NCI-H82 treated with DMSO at 0.1 percent for 48 hours (cell line): ENCODE results near the gene GCKR.
"Not testable (repeated sequence)": the region's sequence is repeated elsewhere in the genome, so short reads cannot be mapped to it uniquely, and the experiment has no call there.

ENCODE experiments used
- DNase-seq: peaks from one replicate; lab custom pipeline; 2025; ENCODE audit not compliant: unreplicated experiment; lab: John Stamatoyannopoulos, UW

The GCKR gene

DNA sequence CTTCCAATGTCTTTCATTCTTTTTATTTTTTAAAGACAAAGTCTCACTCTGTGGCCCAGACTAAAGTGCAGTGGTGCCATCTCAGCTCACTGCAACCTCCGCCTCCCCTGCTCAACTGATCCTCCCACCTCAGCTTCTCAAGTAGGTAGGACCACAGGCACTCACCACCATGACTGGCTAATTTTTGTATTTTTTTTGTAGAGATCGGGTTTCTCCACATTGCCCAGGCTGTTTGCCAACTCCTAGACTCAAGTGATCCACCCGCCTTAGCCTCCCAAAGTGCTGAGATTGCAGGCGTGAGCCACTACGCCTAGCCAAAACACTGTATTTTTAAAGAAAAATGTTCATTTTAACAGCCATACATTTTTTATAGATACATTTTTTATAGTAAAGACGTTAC is 12.7 kb downstream of the GCKR start:
- DNase-seq = no peak

GRCh38 chr2:27518113-27518781 is 21.6 kb downstream of the GCKR start:
- no peak for DNase-seq

GRCh38 chr2:27518782-27519113 is 22.1 kb downstream of the GCKR start:
- no peak for DNase-seq

DNA sequence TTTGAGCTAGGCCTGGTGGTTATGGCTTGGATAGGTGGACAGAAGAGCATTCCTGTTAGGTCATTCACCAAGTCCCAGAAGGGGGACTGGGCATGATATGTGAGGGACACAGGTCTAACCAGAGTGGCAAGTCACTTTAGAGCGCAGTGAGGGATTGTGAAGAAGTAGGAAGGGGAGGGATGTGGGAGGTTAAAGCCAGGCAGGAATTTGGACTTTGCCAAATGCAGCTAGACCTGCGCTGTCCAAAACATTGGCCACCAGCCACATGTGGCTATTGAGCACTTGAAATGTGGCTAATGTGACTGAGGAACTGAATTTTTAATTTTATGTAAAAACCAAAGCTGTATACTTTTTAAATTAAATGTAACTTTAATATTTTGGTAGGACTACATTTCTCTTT is 23.7 kb downstream of the GCKR start:
- DNase-seq = no peak

DNA sequence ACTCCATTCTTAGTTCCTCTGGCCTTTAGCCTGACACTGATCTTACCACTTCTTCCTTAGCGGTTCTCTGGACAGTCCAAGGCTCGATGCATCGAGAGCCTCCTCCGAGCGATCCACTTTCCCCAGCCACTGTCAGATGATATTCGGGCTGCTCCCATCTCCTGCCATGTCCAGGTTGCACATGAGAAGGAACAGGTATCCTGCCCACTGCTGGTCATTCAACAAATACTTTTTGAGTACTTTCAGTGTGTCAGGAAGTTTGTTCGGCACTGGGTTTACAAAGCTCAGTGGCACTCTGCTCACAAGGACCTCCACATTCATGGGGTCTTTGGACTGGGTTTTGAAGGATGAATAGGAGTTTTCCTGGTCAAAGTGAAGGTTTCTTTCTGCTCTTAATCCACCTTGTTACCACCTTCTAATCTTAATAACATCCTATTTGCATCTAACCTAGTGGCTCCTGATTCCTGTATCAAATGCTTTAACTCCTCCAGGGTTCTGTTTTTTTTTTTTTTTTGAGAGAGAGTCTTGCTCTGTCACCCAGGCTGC is 25.8 kb downstream of the GCKR start:
- DNase-seq = no peak

DNA sequence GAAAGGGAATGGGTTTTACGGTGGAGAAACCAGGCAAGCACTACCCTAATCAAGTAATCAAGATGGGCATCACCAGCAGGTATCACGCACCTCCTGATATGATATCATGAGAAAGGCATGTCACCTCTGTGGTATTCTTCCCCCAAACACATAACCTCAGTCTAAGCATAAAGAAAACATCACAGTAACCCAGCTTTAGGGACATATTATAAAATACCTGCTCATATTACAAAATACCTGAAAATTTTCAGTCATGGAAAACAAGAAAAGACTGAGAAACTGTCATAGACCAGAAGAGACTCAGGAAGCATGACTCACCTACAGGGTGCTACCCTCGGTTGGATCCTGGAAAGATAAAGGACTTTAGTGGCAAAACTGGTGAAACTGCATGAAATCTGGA is 30.5 kb downstream of the GCKR start:
- no peak for DNase-seq

GRCh38 chr2:27531983-27532382 is 35.3 kb downstream of the GCKR start:
- no peak for DNase-seq

DNA sequence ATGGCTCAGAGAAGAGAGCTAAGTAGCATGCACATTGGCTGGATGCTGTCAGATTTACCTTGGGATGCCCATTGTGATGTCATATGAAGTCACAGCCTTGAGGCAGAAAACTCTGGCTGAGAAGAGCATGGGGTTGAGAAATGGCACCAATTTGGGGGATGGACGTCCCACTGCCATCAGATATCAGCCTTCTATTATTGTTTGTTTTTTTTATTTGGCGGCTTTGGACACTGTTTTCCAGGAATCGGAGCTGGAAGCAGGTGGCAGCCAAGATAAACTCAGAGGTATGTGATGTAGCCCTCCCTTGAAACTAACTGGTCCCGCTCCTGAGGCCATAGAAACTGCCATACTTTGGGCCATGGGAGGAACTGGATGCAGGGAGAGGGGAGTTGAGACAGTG is 40.6 kb downstream of the GCKR start:
- no peak for DNase-seq

- not testable (repeated sequence) for DNase-seq
These were observed 42.3 kb downstream of the GCKR start for GRCh38 chr2:27538839-27539450.

DNA sequence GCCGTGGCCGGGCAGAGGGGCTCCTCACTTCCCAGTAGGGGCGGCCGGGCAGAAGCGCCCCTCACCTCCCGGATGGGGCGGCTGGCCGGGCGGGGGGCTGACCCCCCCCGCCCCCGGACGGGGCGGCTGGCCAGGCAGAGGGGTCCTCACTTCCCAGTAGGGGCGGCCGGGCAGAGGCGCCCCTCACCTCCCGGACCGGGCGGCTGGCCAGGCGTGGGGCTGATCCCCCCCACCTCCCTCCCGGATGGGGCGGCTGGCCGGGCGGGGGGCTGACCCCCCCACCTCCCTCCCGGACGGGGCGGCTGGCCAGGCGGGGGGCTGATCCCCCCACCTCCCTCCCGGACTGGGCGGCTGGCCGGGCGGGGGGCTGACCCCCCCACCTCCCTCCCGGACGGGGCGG is 43.0 kb downstream of the GCKR start:
- not testable (repeated sequence) for DNase-seq

DNA sequence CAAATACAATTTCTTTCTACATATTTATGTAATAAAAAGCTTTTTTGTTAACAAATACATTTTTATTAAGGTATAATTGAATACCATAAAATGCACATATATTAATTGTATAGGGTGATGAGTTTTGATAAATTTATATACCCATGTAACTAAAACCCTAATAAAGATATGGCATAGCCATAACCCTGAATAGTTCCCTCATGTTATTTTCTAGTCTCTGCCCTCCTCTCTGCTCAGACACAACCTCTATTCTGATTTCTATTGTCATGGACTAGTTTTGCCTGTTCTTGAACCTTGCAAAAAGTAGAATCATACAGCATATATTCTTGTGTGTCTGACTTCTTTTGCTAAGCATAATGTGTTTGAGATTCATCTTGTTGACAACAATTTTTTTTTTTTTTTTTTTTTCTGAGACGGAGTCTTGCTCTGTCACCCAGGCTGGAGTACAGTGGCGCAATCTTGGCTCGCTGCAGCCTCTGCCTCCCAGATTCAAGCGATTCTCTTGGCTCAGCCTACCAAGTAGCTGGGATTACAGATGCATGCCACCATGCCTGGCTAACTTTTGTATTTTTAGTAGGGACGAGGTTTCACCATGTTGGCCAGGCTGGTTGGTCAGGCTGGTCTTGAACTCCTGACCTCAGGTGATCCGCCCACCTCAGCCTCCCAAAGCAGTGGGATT is 47.6 kb downstream of the GCKR start:
- DNase-seq = no peak

DNA sequence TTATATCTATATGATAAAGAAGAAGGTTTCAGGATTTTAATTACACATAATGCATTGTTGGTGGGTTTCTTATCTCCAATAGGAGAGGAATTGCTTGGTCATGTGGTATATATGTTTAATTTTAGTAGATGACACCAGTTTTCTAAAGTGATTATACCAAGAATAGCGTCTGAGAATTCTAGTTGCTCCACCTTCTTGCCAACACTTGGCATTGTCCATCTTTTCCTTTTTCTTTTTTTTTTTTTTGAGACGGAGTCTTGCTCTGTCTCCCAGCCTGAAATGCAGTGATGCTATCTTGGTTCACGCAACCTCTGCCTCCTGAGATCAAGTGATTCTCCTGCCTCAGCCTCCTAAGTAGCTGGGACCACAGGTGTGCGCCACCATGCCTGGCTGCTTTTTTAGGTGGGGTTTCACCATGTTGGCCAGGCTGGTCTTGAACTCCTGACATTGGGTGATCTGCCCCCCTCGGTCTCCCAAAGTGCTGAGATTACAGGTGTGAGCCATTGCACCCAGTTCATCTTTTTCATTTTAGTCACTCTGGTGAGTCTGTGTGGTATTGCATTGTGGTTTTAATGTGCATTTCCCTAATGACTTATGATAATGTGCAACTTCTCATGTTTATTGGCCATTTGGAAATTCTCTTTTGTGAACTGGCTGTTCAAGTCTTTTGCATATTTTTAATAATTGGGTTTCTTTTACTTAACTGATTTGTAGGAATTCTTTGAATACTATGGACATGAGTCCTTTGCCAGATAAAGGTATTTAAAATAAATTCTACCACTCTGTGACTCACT is 48.9 kb downstream of the GCKR start:
- no peak for DNase-seq

DNA sequence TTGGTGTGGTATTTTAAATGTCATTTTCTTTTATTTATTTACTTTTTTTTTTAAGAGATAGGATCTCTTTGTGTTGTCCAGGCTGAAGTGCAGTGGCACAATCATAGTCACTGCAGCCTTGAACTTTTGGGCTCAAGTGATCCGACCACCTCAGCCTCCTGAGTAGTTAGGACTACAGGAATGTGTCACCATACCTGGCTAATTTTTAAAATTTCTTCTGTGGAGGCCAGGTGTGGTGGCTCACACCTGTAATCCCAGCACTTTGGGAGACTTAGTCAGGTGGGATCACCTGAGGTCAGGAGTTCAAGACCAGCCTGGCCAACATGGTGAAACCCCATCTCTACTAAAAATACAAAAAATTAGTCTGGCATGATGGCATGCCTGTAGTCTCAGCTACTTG is 52.7 kb downstream of the GCKR start:
- DNase-seq = no peak

DNA sequence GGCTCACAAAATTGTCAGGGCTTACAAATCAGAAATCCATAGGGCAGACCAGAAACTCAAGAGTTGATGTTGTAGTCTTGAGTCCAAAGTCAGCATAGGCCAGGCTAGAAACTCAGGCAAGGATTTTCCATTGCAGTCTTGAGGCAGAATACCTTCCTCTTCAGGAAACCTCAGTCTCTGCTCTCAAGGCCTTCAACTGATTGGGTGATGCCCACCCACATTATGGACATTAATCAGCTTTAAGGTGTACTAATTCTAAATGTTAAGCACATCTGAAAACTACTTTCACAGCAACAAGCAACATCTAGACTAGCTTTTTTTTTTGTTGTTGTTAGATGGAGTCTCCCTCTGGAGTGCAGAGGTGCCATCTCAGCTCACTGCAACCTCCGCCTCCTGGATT is 54.9 kb downstream of the GCKR start:
- DNase-seq = no peak

DNA sequence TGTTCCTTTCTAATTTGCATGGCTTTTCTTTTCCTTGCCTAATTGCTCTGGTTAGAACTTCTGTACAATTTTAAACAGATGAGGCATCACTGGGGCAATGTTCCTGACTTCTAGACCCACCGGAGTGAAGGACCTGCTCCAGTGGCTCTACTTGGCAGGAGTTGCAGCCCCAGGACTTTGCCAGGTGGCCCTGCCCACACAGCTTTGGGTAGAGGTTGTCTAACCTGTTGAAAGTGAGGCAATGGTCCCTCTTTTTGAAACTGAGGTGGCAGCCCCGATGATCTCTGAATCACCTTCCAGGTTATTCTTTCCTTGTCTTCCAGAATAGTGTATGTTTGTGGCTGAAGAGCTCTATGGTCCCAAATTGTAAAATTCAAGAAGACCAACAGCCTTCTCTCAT is 56.3 kb downstream of the GCKR start:
- DNase-seq = no peak

- not testable (repeated sequence) for DNase-seq
These were observed 57.8 kb downstream of the GCKR start for GRCh38 chr2:27554451-27554850.

DNA sequence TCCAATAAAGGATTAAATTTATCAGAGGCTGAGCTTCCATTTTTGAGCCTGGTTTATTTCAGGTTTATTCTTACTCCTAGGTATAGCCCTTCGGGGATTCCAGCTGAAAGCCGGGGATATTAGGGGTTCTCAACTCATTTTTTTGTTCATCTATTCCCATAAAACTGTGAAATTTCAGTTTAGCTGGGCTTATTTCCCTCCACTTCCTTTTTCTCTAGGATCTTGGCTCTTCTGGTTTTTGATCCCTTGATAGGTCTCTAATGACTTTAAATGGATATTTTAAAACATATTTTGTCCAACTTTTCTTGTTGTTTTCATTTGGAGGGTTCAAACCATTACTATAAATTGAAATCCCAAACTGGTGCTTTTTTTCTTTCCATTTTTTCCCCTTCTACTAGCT is 62.6 kb downstream of the GCKR start:
- DNase-seq = no peak

GRCh38 chr2:27561060-27561459 is 64.4 kb downstream of the GCKR start:
- DNase-seq = no peak

DNA sequence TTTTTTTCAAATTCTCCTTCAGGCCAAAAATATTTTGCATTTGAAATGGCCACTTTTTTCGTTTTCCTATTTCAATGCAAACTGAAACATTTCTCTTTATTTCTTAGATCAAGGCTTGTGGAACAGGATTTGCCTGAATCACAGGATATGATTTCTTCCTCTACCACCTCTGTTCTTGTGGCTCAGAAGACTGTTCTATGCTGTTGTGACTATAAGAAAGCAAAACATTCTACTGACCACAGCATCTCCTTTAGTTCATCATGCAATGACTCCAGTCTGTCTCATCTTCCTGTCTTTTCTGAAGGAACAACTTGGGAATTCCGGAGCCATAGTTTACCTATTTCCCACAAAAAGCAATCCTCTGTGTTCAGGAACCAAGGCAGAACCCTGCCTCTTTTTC is 70.0 kb downstream of the GCKR start:
- DNase-seq = no peak

GRCh38 chr2:27569398-27569797 is 72.8 kb downstream of the GCKR start:
- no peak for DNase-seq

GRCh38 chr2:27571197-27571596 is 74.6 kb downstream of the GCKR start:
- no peak for DNase-seq

- DNase-seq = no peak
These were observed 75.0 kb downstream of the GCKR start for GRCh38 chr2:27571681-27572080.
